ENCODE results near the gene AFF3.

GRCh38 chr2:100142393-100142792, at the start of gene AFF3:
- TF ChIP-seq FOXK2 (IDR thresholded peaks at IDR 0.05), result no peak
- TF ChIP-seq ELF4 (IDR thresholded peaks at IDR 0.05), result no peak
- no peak for TF ChIP-seq SP1 (IDR thresholded peaks at IDR 0.05)
- no peak for TF ChIP-seq FOXA1 (IDR thresholded peaks at IDR 0.05)
- TF ChIP-seq TARDBP (IDR thresholded peaks at IDR 0.05), result no peak

Measured in HEK293T (cell line).